NCI-H1092 treated with DMSO at 0.1 percent for 48 hours (cell line): ENCODE data around the gene TBC1D10A.

Experiments used
- DNase-seq: peaks from one replicate; lab custom pipeline; 2025; lab: John Stamatoyannopoulos, UW

The TBC1D10A gene

DNA sequence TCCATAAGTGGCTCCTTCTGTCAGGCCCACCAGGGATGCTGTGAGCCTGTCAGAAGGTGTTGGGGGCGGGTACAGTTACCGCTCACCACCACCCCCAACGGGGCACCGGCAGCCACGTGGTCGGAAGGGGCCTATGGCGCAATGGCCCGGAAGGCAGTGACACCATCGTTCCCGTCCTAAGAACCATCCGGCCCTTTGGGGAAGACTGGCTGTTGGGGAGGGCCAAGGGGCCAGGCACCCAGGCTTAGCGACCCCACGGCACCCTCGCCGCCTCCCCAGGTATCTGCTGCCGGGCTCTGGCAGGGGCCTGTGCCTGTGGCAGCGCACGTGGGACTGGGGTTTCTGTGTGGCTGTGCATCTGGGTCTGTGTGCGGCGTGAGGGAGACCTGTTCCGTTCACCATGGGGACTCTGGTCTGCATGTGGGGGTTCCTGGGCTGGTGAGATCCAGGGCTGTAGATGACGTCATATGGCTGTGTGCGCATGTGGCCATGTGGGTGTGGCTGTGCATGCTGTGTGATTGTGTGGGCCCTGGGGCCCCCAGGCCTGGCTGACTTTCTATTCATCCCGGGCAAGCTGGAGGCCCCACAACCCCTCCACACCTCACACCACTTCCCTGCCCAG, 60.8 kb downstream of the TBC1D10A start:
- DNase-seq = no peak

DNA sequence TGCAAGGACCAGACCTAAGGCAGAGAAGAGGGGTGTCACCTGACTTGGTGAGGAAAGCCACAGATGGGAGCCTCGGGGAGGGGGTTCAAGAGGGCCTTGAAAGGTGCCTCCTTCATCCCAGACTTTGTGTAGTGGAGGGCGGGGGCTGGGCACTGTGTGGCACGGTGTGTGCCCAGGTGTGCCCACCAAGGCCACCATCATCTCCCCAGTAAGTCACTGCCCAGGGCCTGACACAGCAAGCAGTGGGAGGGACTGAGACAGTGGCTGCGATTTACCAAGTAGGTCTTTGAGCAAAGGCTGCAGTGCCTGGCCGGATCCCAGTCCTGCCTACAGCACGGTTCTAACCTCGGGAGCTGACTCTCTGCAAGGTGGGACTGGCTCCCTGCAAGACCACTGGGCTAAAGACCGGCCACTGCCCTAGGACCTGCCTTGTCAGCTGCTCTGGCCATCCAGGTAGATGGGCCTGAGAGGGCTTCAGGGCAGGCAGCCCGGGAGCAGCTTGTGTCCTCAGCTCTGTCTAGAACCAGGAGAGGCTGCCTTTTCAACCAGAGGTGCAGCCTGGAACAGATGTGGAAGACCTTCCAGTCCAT, 61.5 kb downstream of the TBC1D10A start:
- no peak for DNase-seq

DNA sequence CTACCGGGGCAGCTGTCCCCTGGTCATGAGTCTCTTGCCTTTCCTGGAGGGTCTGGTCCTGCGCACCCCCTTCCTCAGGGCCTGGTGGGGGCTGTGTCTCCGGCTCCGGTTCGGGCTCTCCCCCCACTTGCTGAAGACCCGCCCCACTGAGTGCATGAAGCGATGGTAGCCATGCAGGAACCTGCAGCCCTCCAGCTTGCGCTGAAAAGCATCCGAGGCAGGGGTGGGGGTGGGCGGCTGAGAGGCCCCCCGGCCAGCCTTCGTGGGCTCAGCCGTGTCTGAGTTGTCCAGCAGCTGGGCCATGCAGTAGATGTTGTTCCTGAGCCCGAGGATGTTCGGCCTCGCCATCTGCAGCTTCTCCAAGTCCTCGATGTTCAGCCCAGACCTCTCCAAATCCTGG, 62.9 kb downstream of the TBC1D10A start:
- DNase-seq = no peak

DNA sequence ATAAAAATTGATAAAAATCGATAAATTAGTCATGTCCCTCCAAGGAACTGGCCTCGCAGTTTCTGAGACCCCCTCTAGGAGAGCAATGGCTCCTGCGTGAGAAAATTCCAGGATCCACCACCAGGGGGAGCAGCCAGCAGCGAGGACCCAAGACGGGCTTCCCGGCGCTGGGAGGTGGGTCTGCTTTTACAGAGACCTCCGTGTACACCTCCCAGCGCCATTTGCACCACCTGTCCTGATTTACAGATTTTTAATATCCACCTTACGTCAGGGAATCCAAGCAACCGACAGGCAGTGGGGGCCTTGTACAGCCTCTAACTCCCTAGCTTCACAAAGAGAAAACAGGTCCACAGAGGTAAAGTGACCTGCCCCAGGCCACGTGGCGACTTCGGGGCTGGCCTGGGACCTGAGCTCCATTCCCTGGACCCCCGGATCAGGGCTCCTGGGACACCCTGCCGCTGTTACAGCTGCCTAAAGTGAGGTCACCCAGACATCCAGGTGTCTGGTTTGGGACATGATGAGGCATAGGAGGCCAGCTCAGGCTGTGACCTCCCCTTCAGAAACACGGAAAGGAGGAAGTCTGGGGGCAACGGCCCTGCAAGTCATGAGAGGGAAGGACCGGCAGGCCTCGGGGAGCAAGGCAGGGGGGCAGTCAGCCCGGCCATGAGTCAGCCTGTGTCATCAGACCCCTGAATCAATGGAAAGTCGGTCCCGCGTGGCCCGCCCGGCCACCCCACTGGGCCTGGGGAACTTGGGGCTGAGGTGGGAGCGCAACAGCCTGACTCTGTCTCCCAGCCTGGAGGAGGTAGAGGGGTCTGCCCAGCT, 63.6 kb downstream of the TBC1D10A start:
- peak; percentile 45 for DNase-seq

DNA sequence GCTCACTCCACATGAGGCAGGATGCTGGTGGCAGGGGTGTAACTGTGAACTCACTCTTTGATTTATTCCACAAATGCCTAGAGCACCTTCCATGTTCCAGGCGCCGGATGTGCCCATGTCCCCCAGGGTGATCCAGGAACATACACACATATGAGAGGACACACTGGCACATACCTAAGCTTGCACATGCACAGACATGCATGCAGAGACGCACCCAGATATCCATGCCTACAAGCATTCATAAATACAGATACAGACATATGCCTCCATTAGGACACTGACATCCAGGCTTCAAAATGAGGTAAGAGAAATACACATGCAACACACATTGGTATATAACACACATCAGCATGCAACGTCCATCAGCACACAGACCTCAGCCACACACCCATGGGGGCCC, 64.6 kb downstream of the TBC1D10A start:
- no peak for DNase-seq

DNA sequence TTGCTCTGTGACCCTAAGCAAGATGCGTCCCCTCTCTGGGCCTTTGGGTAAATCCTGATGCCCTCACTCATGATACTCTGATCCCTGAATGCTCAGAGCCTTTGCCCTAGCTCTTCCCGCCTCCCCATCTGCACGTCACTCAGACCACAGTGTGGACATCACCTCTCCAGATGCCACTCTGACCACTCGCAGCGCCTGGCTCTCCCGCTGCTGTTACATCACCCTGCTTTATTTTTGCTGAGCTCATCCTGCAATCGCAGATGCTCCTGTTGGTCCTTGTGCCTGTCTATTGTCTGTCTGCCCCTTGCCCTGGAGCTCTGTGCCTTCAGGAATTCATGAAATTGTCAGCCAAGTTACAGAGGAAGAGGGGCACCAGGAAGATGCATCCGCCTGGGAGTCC, 65.6 kb downstream of the TBC1D10A start:
- DNase-seq = no peak

DNA sequence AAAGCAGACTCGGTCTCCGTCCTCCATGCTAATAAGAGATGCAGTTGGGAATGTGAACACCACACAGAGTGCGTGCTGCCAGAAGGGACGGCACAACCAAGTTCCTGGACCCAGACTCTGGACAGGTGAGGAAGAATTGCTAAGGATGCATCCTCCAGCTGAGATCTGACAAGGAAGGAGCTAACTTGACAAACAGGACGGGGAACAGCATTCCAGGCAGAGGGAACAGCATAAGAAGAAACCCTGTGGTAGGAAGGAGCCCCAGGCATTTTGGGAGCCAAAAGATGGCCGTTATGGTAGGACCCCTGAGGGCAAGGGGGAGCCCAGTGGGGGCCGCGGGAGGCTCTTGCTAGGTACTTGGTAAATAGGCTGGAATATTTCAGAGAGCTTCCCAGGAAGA, 66.1 kb downstream of the TBC1D10A start:
- no peak for DNase-seq

DNA sequence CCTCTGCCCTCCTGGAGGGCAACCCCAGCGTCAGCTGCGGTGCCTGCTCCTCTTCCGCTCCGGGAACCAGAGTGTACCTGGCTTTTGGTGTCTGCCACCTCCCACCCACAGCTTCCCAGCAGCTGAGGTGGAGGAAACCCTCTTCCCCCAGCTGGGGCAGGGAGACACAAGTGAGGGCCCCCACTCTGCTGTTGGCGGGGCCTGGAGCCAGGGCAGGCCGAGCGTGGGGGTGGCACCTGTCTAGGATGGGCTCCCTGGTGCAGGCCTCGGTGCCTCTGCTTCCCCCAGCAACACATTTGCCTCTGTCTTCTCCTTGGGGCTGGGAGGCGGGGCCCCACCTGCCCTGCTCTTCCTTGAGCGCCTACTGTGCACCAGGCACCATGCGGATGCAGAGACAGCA, 66.5 kb downstream of the TBC1D10A start:
- no peak for DNase-seq

DNA sequence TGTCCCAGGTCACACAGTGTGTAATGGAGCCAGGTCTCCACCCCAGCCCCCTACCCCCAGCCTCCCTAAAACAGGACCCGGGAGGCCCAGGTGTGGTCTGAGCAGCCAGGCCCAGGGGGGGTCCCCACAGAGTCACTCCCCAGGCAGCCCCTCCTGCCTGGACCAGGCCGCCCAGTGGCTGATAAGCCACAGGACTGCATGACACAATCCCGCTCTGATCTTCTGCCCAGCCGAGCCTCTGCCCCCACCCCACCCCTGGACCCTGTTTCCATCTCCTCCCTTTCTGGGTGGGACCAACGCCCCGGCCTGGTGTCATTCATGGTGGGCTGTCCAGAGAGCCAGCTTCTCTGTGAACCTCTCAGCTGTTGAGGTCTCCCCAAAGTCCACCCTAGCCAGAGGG, 72.4 kb downstream of the TBC1D10A start:
- DNase-seq = no peak

DNA sequence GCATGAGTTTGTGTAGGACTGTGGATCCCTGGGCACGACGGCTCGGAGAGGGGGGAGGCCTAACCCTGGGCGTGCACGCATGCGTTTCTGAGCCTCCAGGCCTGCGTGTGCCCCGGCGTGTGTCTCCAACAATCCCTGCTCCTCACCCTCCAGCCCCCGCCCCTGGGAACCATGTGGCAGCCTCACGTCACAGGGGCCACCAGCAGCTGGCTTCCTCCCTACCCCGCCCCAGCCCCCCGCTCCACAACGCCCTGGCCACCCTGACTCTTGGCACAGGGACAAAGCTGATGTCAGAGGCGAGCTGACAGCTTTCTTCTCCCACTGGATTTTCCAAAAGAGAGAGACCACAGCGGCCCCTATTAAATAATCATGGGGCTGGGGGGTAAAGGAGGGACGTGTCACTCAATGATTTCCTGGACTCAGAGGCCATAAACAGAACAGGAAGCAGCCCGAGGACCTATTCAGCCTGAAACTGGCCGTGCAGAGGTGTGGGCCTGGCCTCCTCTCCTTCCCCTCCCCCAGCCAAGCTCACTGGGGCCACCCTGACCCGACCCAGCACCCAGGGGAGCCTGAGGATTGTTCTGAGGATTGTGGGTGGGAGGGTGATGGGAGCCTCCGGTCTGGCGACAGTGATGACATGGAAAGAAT, 73.4 kb downstream of the TBC1D10A start:
- peak; percentile 42 for DNase-seq

DNA sequence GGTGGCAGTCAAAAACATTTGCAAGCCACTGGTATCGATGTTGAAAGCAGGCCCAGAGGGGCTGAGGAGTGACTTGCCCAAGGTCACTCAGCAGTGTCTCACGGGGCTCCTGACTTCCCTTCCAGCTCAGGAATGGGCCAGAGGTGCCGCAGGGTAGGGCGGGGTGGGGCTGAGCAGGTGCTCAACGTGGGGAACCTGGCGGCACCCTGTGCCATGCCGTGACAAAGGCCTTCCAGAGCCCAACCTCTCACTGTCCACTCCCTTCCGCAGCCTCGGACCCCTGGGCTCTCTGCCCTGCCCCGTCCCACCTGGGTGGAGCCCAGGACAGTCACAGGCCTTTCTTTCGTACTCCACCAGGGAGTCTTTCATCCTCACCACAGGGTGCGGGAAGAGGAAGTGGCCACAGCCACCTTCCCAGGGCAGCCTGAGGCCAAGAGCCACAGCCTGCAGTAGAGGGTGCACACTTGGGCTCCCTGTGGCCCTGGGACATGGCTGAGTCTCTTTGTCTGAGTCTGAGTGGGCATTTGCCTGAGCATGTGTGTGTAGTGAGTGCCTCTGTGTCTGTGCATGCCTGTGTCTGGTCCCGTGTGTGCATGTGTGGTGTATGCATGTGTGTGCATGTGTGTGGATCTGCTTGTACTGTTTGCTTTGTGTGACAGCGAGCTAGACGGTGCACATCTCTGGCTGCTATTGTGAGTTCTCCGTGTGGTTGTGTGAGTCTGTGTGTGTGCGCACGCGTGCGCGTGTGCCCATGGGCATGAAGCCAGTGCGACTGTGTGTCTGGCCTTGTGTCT, 74.1 kb downstream of the TBC1D10A start:
- no peak for DNase-seq

DNA sequence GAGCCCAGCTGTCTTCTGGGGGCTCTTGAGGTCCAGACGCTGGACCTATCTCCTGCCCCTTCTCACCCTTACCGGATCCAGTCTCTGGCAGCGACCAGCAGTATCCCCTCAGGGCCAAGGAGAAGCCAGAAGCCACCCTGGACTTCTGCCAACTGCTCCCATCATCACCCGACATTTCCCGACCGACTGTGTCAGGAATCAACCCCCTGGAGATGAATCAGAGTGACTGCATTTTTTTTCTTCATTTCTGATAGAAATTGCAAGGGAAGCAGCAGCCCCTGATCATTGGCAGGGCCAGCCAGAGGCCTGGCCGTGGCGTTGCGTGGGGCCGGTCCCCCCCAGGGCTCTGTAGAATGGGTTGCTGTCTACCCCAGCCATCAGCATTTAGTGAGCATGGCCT, 75.0 kb downstream of the TBC1D10A start:
- DNase-seq = peak; percentile 3

DNA sequence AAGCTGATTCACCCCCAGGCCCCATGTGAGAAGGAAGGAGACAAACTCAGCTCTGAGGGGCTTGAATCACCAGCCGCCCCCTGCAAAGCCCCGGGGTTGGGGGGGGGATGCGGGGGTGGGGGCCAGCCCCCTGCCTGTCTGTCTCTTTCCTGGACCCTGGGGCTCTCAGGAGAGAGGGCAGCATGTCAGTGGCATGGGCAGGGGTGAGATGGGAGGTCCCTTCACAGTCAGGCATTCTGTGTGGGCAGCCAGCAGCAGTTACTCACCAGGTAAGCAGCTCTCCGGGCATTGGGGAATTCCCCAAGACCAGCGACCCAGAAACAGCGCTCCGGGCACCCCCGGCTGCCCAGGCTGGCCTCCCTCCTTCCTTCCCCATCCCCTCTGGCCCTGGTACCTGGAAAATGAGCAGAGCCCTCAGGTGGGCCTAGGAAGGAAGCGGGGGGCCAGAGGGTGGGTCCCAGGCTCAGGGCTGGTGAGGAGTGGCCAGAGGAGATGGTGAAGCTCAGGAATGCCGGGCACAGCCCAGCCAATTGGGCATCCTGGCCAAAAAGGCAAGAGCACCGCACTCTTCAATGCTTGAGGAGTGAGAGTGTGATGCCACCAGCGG, 76.0 kb downstream of the TBC1D10A start:
- no peak for DNase-seq

DNA sequence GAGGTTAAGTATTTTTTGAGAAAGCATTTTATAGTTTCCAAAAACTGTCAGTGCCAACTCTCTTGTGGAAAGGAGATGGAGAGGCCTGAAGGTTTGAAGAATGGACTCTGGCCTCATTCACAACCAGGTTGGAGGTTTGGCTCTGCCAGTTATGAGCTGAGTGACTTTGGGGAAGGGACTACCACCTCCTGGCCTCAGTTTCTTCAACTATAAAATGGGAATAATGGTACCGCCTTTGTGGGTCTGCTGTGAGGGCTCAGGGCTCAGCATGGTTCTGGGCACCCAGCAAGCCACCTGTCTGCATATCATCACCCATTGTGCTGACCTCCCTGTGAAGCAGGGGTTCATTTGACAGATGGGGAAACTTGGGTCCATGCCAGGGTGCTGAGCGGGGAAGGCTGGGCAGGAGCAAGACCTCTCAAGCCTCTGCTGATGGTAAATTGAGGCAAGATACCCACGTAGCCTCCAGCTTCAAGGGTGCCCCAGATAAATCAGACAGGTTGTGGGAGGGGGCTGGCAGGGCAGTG, 76.6 kb downstream of the TBC1D10A start:
- no peak for DNase-seq

DNA sequence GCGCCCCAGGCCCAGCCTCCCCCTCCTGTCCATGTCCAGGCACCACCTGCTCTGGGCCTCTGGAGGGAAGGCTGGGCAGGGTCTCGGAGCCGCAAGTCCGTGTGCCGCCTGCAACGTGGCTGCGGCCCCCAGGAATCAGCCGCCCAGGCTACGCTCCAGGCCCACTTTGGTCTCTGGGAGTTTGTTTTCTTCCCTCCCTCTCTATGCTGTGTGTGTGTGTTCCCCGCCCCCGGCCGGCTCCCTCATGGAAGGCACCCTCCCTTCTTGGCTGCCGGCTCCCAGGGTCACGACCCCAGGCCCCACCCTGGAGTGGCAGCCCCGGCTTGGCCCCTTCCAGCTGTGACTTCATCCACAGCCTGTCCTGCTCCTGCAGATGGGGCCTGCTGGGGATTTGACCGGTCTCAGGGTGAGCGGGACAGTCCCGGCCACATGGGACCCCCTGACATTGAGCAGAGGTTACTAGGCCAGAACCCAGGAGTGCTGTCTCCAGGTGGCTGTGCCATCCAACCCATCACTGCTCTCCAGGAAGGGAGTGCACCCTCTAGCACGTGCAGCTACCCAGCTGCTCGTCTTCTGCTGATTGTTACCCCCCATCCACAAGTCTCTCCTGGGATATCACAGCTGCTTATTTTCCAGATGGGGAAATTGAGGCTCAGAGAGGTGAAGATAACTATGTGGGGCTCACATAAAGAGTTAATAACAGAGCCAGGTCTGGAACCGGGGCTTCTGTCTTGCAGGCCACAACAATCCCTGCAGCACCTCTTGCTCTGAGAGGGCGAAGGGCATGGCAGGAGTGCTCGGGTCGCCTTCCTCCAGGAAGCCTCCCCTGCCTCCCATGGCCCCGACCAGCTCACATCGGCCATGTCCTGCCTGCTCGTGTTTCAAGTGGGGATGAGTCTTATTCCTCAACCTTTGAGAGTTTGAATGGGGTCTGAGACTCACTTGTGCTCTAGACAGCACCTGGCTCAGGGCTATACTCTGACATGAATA, 77.4 kb downstream of the TBC1D10A start:
- no peak for DNase-seq

DNA sequence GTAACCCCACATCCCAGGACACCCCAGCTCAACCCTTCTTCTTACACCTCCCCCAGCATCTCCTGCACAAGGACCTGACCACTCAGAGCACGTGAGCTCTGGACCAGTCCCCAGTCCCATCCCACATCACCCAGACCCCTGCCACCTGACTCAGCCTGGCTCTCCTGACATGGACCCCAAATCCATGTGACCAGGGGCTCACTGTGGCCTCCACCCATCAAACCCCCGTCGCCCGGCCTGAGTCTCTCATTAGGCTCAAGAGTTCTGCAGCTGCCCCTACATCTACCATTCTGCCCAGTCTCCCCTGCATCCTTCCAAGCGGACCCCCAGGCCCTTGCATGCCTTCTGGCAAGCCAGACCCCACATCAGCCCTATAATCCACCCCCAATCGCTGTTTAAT, 78.3 kb downstream of the TBC1D10A start:
- DNase-seq = no peak

DNA sequence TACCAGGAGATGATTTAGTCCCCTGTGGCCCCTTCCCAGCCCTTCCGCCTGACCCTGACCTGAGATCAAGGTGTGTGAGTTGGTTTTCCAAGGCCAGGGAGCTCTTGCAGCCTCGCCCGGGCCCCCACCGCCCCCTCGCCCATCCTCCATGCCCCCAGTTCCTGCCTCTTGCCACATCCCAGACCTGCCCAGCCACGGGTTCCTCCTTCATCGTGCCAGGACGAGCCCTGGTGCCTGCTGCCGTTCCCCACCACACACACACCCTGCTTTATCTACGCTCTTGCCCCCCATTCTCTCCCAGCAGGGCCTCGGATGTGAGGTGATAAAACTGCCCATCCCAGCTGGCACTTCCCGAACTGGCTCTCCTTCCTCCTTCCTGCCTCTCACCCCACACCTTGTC, 78.8 kb downstream of the TBC1D10A start:
- no peak for DNase-seq

DNA sequence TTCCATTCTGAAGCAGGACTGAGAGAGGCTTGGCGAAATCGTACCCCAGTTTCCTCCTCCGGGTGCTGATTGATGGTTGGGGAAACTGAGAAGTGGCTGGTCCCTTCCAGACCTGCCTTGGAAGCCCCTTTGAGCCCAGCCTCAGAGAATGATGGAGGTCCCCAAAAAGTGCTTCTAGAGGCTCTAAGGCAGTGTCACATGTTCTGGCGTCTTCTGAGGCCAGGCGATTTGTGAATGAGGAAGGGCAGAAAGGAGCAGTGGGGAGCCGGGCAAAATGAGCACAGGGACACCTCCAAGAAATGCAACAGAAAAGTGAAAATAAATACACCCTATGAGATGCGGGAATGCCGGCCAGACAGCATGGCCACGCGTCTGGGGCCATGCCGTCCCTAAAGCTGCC, 79.2 kb downstream of the TBC1D10A start:
- no peak for DNase-seq

DNA sequence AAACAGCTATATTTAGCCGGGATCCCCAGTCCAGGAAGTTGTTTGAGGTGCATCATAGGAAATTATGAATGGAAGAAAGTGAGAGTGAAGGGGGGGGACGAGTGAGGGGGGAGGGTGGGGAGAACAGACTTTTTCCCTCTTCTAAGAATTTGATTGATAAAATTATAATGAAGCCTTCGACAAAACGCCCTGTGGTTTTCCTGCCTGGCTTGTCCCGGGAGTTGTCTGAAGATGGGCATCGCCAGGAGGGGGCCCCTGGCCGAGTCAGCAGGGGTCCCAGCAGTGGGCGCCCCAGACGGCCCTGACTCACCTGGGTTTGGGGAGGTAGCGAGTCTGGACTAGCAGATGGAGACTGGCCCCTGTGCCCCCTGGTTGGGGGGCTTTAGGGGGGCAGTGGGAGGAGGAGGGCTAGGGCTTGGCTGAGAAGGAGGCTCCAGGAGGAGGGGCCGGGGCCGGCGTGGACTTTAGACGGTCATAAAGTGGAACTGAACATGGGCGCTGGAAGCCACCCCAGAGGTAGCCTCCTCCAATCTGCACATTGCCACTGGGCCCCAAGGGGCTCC, 79.8 kb downstream of the TBC1D10A start:
- no peak for DNase-seq
